D721Med (cell line): Measurements from ENCODE around the gene C1orf198.

Experiments used
- DNase-seq: peaks from one replicate; pipeline ENCODE4 v3.0.0; 2011; ENCODE audit warnings: low spot score; ENCODE audit not compliant: insufficient read length
- FAIRE-seq: peaks from 2 replicates; lab custom pipeline; 2011; peaks lifted over from hg19 to GRCh38; lab: Jason Lieb, UNC
- TF ChIP-seq, protein P1 (sequence below): IDR thresholded peaks from 2 replicates; pipeline ENCODE4 v1.5.1; 2012; ENCODE audit warnings: mild to moderate bottlenecking, control low read depth; ENCODE audit not compliant: insufficient read depth; ENCODE audit errors: missing control alignments

Gene C1orf198

DNA sequence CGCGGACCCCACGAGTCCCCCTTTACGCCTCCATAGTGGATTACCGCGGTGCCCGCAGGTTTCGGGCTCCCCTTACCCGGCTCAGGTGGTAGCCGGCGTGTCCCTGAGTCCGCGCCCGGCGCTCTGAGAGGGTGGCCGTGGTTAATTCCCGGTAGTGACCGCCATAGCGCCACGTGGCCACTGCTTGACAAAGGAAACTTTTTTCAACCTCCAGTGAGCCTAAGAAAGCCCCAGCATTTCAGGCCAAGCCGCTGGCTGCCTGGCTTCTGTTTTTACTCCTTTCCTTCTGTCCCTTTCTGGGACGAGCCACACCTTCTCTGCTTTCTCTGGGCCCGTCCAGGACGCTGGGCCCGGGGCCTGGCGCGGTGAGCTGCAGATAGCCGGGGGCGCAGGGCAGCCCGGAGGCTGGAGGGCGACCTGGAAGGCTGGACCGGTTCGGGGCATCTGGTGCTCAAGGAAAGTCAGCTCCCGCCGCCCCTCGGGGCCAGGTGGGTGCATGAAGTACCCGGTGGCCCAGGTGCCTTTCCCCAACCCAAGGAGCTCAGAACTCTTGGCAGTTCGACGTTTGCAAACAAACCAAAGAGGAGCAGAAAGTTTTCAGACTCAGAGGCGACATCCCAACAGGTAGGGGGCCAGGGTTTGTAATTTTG, 540 bp upstream of the C1orf198 start:
- FAIRE-seq (no peak), DNase-seq (no peak)
- TF ChIP-seq, protein P1, sequence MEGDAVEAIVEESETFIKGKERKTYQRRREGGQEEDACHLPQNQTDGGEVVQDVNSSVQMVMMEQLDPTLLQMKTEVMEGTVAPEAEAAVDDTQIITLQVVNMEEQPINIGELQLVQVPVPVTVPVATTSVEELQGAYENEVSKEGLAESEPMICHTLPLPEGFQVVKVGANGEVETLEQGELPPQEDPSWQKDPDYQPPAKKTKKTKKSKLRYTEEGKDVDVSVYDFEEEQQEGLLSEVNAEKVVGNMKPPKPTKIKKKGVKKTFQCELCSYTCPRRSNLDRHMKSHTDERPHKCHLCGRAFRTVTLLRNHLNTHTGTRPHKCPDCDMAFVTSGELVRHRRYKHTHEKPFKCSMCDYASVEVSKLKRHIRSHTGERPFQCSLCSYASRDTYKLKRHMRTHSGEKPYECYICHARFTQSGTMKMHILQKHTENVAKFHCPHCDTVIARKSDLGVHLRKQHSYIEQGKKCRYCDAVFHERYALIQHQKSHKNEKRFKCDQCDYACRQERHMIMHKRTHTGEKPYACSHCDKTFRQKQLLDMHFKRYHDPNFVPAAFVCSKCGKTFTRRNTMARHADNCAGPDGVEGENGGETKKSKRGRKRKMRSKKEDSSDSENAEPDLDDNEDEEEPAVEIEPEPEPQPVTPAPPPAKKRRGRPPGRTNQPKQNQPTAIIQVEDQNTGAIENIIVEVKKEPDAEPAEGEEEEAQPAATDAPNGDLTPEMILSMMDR = no peak

DNA sequence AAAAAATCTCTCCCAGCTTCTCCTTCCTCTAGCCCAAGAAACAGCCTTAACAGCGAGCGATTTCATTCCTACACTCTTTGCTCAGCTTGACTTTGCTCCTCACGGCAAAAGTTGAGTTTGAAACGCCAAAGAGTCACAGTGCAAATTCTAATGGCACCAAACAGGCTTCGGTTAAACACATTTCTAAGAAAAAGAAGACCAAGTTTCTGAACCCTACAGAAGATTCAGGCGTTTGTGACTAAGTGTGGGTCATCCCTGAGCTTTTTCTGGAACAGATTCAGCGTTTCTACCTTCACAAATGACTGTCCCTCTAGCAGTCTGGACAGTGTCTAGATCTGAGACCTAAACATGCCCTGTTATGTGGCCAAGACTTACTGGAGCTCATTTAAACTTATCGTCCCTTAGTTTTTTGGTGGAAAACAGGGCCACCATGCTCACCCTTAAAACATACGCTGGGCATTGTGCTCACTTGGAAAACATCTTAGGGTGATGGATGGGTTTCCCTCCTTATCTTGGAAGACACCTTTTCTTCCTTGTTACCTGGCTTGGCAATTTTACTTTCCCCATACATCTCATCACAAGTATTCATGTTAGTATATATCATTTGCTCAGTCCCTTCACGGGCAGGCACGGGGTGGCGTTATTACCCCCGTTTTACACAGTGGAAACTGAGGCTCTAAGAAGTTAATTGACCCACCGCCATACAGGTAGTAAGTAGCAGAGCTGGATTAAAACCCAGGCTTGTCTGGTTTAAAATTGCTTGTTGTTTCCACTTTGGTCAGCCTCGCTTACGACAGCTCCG, 1.0 kb downstream of the C1orf198 start:
- DNase-seq (no peak), FAIRE-seq (no peak)
- TF ChIP-seq, protein P1 = no peak

DNA sequence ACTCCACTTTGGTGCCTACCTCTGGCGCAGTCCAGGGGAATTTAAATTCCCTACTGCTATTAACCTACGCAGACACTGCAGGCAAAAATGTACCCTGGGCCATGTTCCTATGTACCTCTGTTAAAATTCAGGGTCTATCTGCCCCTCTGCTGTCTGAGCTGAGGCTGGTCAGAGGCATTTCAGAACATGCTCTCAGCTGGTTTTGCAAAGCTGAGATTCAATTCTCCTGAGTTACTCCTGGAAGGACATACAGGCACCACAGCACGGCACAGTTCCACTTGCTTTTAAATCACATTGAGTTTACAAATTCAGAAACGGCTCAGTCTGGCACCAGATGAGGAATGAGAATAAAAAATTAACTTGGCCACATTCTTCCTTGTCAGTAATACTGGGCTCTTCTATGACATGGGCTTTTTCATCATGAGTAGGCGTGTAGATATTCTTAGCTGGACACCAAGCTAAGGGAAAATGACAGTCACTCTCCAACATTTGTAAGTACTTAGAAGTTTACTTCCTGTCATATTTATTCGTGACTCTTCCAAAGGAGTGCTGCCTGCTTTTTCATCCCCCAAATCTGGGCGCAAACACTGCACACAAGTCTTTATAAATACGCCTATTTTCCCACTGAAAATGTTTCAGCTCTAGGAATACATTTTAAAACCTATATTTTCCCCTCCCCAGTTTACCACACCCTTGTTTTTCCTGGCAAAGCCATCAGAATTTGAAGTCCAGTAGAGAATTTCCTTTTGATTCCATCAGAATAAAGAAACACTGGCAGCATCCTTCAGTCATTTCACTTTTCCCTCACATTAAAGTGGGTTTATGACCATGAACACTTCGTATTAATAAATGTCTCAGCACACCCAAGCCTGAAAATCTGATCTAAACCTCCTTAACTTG, 1.9 kb downstream of the C1orf198 start:
- no peak for FAIRE-seq

DNA sequence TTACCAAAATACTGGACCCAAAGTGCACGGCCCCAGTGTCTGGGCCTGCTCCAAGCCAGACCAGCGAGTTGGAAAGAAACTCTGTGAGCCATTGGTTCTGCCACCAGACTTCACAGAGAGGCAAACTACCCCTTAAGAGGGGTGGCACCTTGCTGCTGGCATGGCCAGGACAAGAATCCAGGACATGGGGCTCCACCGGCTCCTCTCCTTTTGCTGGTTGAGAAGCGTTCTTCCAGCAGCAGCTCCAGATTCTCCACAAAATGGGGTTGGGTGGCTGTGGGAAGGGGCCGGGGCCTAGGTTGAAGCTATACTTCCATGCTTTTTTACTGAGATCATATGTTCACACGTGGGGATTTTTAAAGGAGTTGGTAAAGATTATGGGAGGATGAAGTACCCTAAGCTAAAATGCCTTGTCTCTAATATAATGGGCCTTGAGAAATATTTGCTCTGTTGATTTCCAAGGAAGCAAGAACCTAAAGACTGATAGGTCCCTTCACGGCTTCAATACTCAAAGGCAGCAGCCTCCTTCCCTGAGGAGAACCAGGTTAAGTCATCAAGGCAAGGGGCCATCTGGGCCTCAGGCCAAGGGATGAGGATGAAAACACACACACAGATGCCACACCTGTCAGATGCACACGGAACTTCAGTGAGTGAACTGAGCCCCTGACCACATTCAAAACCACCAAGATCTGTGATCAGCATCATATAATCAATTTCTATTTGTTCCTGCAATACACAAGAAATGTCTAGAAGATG, 3.1 kb downstream of the C1orf198 start:
- no peak for FAIRE-seq
- DNase-seq = no peak
- TF ChIP-seq, protein P1 = no peak

More for the DNA sequence above, 1.9 kb downstream of the C1orf198 start:
- DNase-seq = no peak
- TF ChIP-seq, protein P1 = no peak

DNA sequence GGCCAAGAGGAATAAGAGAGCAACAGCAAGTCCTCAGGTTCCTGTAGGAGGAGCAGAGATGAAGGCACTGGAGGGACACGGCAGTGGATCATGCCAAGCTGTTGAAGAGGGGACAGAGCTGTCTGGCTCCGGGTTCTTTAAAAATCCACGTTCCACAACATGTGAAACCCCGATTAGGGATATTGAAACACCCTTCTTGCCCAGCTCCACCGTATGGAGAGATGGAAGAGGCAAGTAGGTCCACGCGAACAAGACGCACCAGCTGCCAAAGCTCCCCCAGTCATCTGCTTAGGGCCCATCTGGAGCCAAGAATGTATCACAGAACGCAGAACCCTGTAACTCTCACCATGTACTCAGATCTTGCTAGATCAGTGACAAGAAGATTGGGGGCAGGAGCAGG, 3.9 kb downstream of the C1orf198 start:
- DNase-seq = no peak
- no peak for FAIRE-seq

DNA sequence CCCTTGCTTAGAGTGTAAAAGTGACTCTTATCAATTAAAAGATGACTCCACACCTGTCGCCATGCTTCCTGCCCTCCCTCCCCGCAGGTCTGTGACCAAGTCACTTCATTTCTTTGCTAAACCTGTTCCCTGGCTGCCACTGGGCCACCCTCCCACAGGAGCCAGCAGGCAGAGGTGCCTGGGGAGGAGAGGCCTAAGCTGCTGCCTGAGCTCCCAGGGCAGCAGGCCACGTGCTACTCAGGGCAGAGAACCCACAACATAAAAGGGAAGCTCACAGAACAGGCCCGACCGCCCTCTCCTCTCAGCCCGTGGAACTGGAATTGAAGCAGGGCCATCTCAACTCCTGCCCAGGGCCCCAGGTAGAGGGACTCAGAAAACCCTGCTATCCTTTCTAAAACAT, 4.9 kb downstream of the C1orf198 start:
- TF ChIP-seq, protein P1 = no peak
- FAIRE-seq (no peak), DNase-seq (no peak)

More for the DNA sequence above, 3.9 kb downstream of the C1orf198 start:
- TF ChIP-seq, protein P1 = no peak
